Endothelial cell of coronary artery (primary cell): ENCODE measurements around the gene PPIC. TPM values are rescaled to one million over a fixed set of nuclear protein-coding genes. Genes with fewer than 3 reads are reported as not detected.

ENCODE experiments used
- total RNA-seq: library from RNA; depleted of rRNA; stranded (reverse); fragments of >200 nt; gene quantifications from 2 replicates; pipeline ENCODE4 v1.2.3, GENCODE V29; 2014

The PPIC gene
- 43.6 and 54.5 TPM in 2 replicates for total RNA-seq

GRCh38 chr5:123036391-123037103 lies at the start of gene PPIC:
PPIC (minus strand) TSS chr5:123036725; CDS start chr5:123036625, 100 bp downstream.

Other genes with a start within 250 kb of the PPIC start
- gene SNX24, start 191.1 kb downstream of the PPIC start, total RNA-seq: 8.7 TPM in 2 replicates
- gene PRDM6, start 52.5 kb upstream of the PPIC start, total RNA-seq: under 0.01 and 0.09 TPM in 2 replicates